OCI-M2 (cell line): ENCODE measurements around the gene TMPRSS11E.
"Not testable (repeated sequence)": the region's sequence is repeated elsewhere in the genome, so short reads cannot be mapped to it uniquely, and the experiment has no call there.

Experiments used
- DNase-seq: peaks from one replicate; lab custom pipeline; 2025; ENCODE audit not compliant: unreplicated experiment; lab: John Stamatoyannopoulos, UW

TMPRSS11E gene

GRCh38 chr4:68461790-68462189 lies 14.5 kb downstream of the TMPRSS11E start:
- DNase-seq: no peak

- DNase-seq: no peak
These were observed 15.4 kb downstream of the TMPRSS11E start for GRCh38 chr4:68462691-68463090.

- DNase-seq: no peak
These were observed 16.5 kb downstream of the TMPRSS11E start for GRCh38 chr4:68463796-68464195.

- DNase-seq: no peak
These were observed 17.8 kb downstream of the TMPRSS11E start for GRCh38 chr4:68465058-68465457.

- no peak for DNase-seq
These were observed 18.9 kb downstream of the TMPRSS11E start for GRCh38 chr4:68466185-68466584.

- DNase-seq: no peak
These were observed 19.5 kb downstream of the TMPRSS11E start for GRCh38 chr4:68466751-68467150.

- no peak for DNase-seq
These were observed 22.2 kb downstream of the TMPRSS11E start for GRCh38 chr4:68469482-68469881.

- no peak for DNase-seq
These were observed 28.9 kb downstream of the TMPRSS11E start for GRCh38 chr4:68476191-68476590.

GRCh38 chr4:68489338-68489737 lies 42.1 kb downstream of the TMPRSS11E start:
- DNase-seq: no peak

GRCh38 chr4:68490826-68491457 lies 43.7 kb downstream of the TMPRSS11E start:
- no peak for DNase-seq

GRCh38 chr4:68494688-68495087 lies 47.4 kb downstream of the TMPRSS11E start:
- no peak for DNase-seq

- no peak for DNase-seq
These were observed 51.2 kb downstream of the TMPRSS11E start for GRCh38 chr4:68498413-68499007.

GRCh38 chr4:68499021-68499420 lies 51.8 kb downstream of the TMPRSS11E start:
- DNase-seq: no peak

GRCh38 chr4:68503462-68503861 lies 56.2 kb downstream of the TMPRSS11E start:
- not testable (repeated sequence) for DNase-seq

GRCh38 chr4:68504836-68505235 lies 57.6 kb downstream of the TMPRSS11E start:
- not testable (repeated sequence) for DNase-seq

- not testable (repeated sequence) for DNase-seq
These were observed 58.2 kb downstream of the TMPRSS11E start for GRCh38 chr4:68505452-68505851.

GRCh38 chr4:68518889-68519288 lies 71.6 kb downstream of the TMPRSS11E start:
- DNase-seq: no peak

- DNase-seq: no peak
These were observed 73.7 kb downstream of the TMPRSS11E start for GRCh38 chr4:68520985-68521384.

GRCh38 chr4:68522232-68522631 lies 75.0 kb downstream of the TMPRSS11E start:
- DNase-seq: not testable (repeated sequence)

GRCh38 chr4:68535974-68536373 lies 88.7 kb downstream of the TMPRSS11E start:
- DNase-seq: no peak

- no peak for DNase-seq
These were observed 89.1 kb downstream of the TMPRSS11E start for GRCh38 chr4:68536375-68536774.

GRCh38 chr4:68542742-68543141 lies 95.5 kb downstream of the TMPRSS11E start:
- DNase-seq: not testable (repeated sequence)
